Measurements from ENCODE around the gene SATB2.

Gene SATB2

GRCh38 chr2:199469514-199470360 is 12.0 kb upstream of the SATB2 start:
- Mint-ChIP-seq H3K4me1 (ENCODE audit: low read depth) (peaks cover 15% of the 10 kb centered on the region), H3K36me3 (ENCODE audit: low read depth) (peaks cover 5% of the 10 kb centered on the region), H3K27ac (no peak overlapping the region), H3K27me3 (peaks cover 89% of the 10 kb centered on the region), H3K9me3 (no peaks in the 10 kb centered on the region), H3K4me3 (no peak overlapping the region)

- Mint-ChIP-seq H3K4me1 (ENCODE audit: low read depth) (peaks cover 15% of the 10 kb centered on the region), H3K27ac (no peak overlapping the region), H3K27me3 (peaks cover 81% of the 10 kb centered on the region), H3K36me3 (ENCODE audit: low read depth) (peaks cover 5% of the 10 kb centered on the region), H3K9me3 (no peaks in the 10 kb centered on the region), H3K4me3 (no peak overlapping the region)
Measured at GRCh38 chr2:199468561-199469513, 11.1 kb upstream of the SATB2 start.

- no peaks in the 10 kb centered on the region for H3K9me3 Mint-ChIP-seq
Measured at GRCh38 chr2:199467066-199467822, 9.5 kb upstream of the SATB2 start.

GRCh38 chr2:199466692-199467065 is 8.9 kb upstream of the SATB2 start:
- H3K27ac Mint-ChIP-seq: no peak overlapping the region
- H3K4me3 Mint-ChIP-seq: no peak overlapping the region
- peaks cover 5% of the 10 kb centered on the region for H3K36me3 Mint-ChIP-seq (ENCODE audit: low read depth)
- no peaks in the 10 kb centered on the region for H3K9me3 Mint-ChIP-seq
- peaks cover 14% of the 10 kb centered on the region for H3K4me1 Mint-ChIP-seq (ENCODE audit: low read depth)
- H3K27me3 Mint-ChIP-seq: peaks cover 69% of the 10 kb centered on the region

More at GRCh38 chr2:199467066-199467822, 9.5 kb upstream of the SATB2 start:
- peaks cover 5% of the 10 kb centered on the region for H3K36me3 Mint-ChIP-seq (ENCODE audit: low read depth)
- H3K27ac Mint-ChIP-seq: no peak overlapping the region
- H3K27me3 Mint-ChIP-seq: peaks cover 70% of the 10 kb centered on the region
- peaks cover 15% of the 10 kb centered on the region for H3K4me1 Mint-ChIP-seq (ENCODE audit: low read depth)
- H3K4me3 Mint-ChIP-seq: no peak overlapping the region

GRCh38 chr2:199465988-199466691 is 8.4 kb upstream of the SATB2 start:
- H3K9me3 Mint-ChIP-seq: no peaks in the 10 kb centered on the region
- no peak overlapping the region for H3K4me3 Mint-ChIP-seq
- no peak overlapping the region for H3K27ac Mint-ChIP-seq
- H3K4me1 Mint-ChIP-seq (ENCODE audit: low read depth): peaks cover 12% of the 10 kb centered on the region
- peaks cover 5% of the 10 kb centered on the region for H3K36me3 Mint-ChIP-seq (ENCODE audit: low read depth)
- H3K27me3 Mint-ChIP-seq: peaks cover 72% of the 10 kb centered on the region

GRCh38 chr2:199465390-199465789 is 7.7 kb upstream of the SATB2 start:
- Mint-ChIP-seq H3K4me1 (ENCODE audit: low read depth) (peaks cover 13% of the 10 kb centered on the region), H3K4me3 (peak overlapping the region; percentile 36), H3K27ac (no peak overlapping the region), H3K36me3 (ENCODE audit: low read depth) (peaks cover 9% of the 10 kb centered on the region), H3K27me3 (peaks cover 72% of the 10 kb centered on the region), H3K9me3 (peaks cover 2% of the 10 kb centered on the region)

GRCh38 chr2:199464606-199465352 is 7.0 kb upstream of the SATB2 start:
- H3K27me3 Mint-ChIP-seq: peaks cover 74% of the 10 kb centered on the region
- H3K9me3 Mint-ChIP-seq: peaks cover 5% of the 10 kb centered on the region
- H3K4me1 Mint-ChIP-seq (ENCODE audit: low read depth): peaks cover 18% of the 10 kb centered on the region
- no peak overlapping the region for H3K27ac Mint-ChIP-seq
- peak overlapping the region; percentile 36 for H3K4me3 Mint-ChIP-seq
- peaks cover 9% of the 10 kb centered on the region for H3K36me3 Mint-ChIP-seq (ENCODE audit: low read depth)

- peaks cover 9% of the 10 kb centered on the region for H3K36me3 Mint-ChIP-seq (ENCODE audit: low read depth)
- no peak overlapping the region for H3K27ac Mint-ChIP-seq
- peaks cover 17% of the 10 kb centered on the region for H3K4me1 Mint-ChIP-seq (ENCODE audit: low read depth)
- H3K27me3 Mint-ChIP-seq: peaks cover 71% of the 10 kb centered on the region
- peak overlapping the region; percentile 23 for H3K4me3 Mint-ChIP-seq
- peaks cover 5% of the 10 kb centered on the region for H3K9me3 Mint-ChIP-seq
Measured at GRCh38 chr2:199463708-199464605, 6.2 kb upstream of the SATB2 start.

- H3K27ac Mint-ChIP-seq: no peak overlapping the region
- peaks cover 17% of the 10 kb centered on the region for H3K4me1 Mint-ChIP-seq (ENCODE audit: low read depth)
- peak overlapping the region; percentile 53 for H3K4me3 Mint-ChIP-seq
- peaks cover 63% of the 10 kb centered on the region for H3K27me3 Mint-ChIP-seq
- H3K9me3 Mint-ChIP-seq: peaks cover 5% of the 10 kb centered on the region
- peaks cover 9% of the 10 kb centered on the region for H3K36me3 Mint-ChIP-seq (ENCODE audit: low read depth)
Measured at GRCh38 chr2:199462956-199463692, 5.4 kb upstream of the SATB2 start.

GRCh38 chr2:199462347-199462955 is 4.7 kb upstream of the SATB2 start:
- peaks cover 22% of the 10 kb centered on the region for H3K4me1 Mint-ChIP-seq (ENCODE audit: low read depth)
- peaks cover 9% of the 10 kb centered on the region for H3K36me3 Mint-ChIP-seq (ENCODE audit: low read depth)
- H3K27ac Mint-ChIP-seq: no peak overlapping the region
- H3K27me3 Mint-ChIP-seq: peaks cover 56% of the 10 kb centered on the region
- H3K4me3 Mint-ChIP-seq: peak overlapping the region; percentile 53
- peaks cover 5% of the 10 kb centered on the region for H3K9me3 Mint-ChIP-seq

GRCh38 chr2:199461711-199462346 is 4.1 kb upstream of the SATB2 start:
- Mint-ChIP-seq H3K36me3 (ENCODE audit: low read depth) (peaks cover 9% of the 10 kb centered on the region), H3K4me1 (ENCODE audit: low read depth) (peaks cover 28% of the 10 kb centered on the region), H3K4me3 (peak overlapping the region; percentile 22), H3K9me3 (peaks cover 5% of the 10 kb centered on the region), H3K27ac (no peak overlapping the region), H3K27me3 (peaks cover 56% of the 10 kb centered on the region)

Measured in stimulated activated naive CD8-positive, alpha-beta T cell treated with anti-CD3 and anti-CD28 coated beads, Interleukin-15, Interleukin-2, amounts not matched to agents 100 ng/mL and 50 ng/mL, for 24 hours (primary cell).